ENCODE results near the gene GYPB.
"Not testable (repeated sequence)": the region's sequence is repeated elsewhere in the genome, so short reads cannot be mapped to it uniquely, and the experiment has no call there.

Gene GYPB

GRCh38 chr4:144017271-144017670, 1.9 kb downstream of the GYPB start:
- H3K4me3 ChIP-seq (ENCODE audit: low read length); DNase-seq (ENCODE audit: low read depth, low spot score): not testable (repeated sequence)

GRCh38 chr4:144016057-144016605, 3.0 kb downstream of the GYPB start:
- not testable (repeated sequence) for DNase-seq (ENCODE audit: low read depth, low spot score); H3K4me3 ChIP-seq (ENCODE audit: low read length)

GRCh38 chr4:144014808-144015207, 4.4 kb downstream of the GYPB start:
- no peak for DNase-seq (ENCODE audit: low read depth, low spot score)
- H3K4me3 ChIP-seq (ENCODE audit: low read length) = no peak overlapping the region

- DNase-seq (ENCODE audit: low read depth, low spot score); H3K4me3 ChIP-seq (ENCODE audit: low read length): not testable (repeated sequence)
Observed at GRCh38 chr4:144008602-144009001, 10.6 kb downstream of the GYPB start.

GRCh38 chr4:144007960-144008359, 11.2 kb downstream of the GYPB start:
- DNase-seq (ENCODE audit: low read depth, low spot score); H3K4me3 ChIP-seq (ENCODE audit: low read length): not testable (repeated sequence)

GRCh38 chr4:144006200-144006803, 12.9 kb downstream of the GYPB start:
- not testable (repeated sequence) for DNase-seq (ENCODE audit: low read depth, low spot score); H3K4me3 ChIP-seq (ENCODE audit: low read length)

GRCh38 chr4:144005558-144005953, 13.6 kb downstream of the GYPB start:
- DNase-seq (ENCODE audit: low read depth, low spot score); H3K4me3 ChIP-seq (ENCODE audit: low read length): not testable (repeated sequence)

- DNase-seq (ENCODE audit: low read depth, low spot score); H3K4me3 ChIP-seq (ENCODE audit: low read length): not testable (repeated sequence)
Observed at GRCh38 chr4:144004868-144005557, 14.2 kb downstream of the GYPB start.

GRCh38 chr4:144003890-144004265, 15.3 kb downstream of the GYPB start:
- H3K4me3 ChIP-seq (ENCODE audit: low read length); DNase-seq (ENCODE audit: low read depth, low spot score): not testable (repeated sequence)

- not testable (repeated sequence) for DNase-seq (ENCODE audit: low read depth, low spot score); H3K4me3 ChIP-seq (ENCODE audit: low read length)
Observed at GRCh38 chr4:144003205-144003889, 15.8 kb downstream of the GYPB start.

GRCh38 chr4:144000331-144000995, 18.7 kb downstream of the GYPB start:
- H3K4me3 ChIP-seq (ENCODE audit: low read length); DNase-seq (ENCODE audit: low read depth, low spot score): not testable (repeated sequence)

- DNase-seq (ENCODE audit: low read depth, low spot score); H3K4me3 ChIP-seq (ENCODE audit: low read length): not testable (repeated sequence)
Observed at GRCh38 chr4:143996193-143996592, 23.0 kb downstream of the GYPB start.

GRCh38 chr4:143991761-143992160, 27.4 kb downstream of the GYPB start:
- not testable (repeated sequence) for DNase-seq (ENCODE audit: low read depth, low spot score); H3K4me3 ChIP-seq (ENCODE audit: low read length)

- H3K4me3 ChIP-seq (ENCODE audit: low read length); DNase-seq (ENCODE audit: low read depth, low spot score): not testable (repeated sequence)
Observed at GRCh38 chr4:143990717-143991116, 28.5 kb downstream of the GYPB start.

- no peak overlapping the region for H3K4me3 ChIP-seq (ENCODE audit: low read length)
- DNase-seq (ENCODE audit: low read depth, low spot score) = no peak
Observed at GRCh38 chr4:143986180-143986579, 33.0 kb downstream of the GYPB start.

- peak; percentile 5 for DNase-seq (ENCODE audit: low read depth, low spot score)
- H3K4me3 ChIP-seq (ENCODE audit: low read length) = not testable (repeated sequence)
Observed at GRCh38 chr4:143980776-143981175, 38.4 kb downstream of the GYPB start.

GRCh38 chr4:143975527-143975926, 43.7 kb downstream of the GYPB start:
- not testable (repeated sequence) for H3K4me3 ChIP-seq (ENCODE audit: low read length)
- peak; percentile 55 for DNase-seq (ENCODE audit: low read depth, low spot score)

- not testable (repeated sequence) for H3K4me3 ChIP-seq (ENCODE audit: low read length); DNase-seq (ENCODE audit: low read depth, low spot score)
Observed at GRCh38 chr4:143974021-143974420, 45.2 kb downstream of the GYPB start.

GRCh38 chr4:143961075-143961474, 58.1 kb downstream of the GYPB start:
- DNase-seq (ENCODE audit: low read depth, low spot score) = peak; percentile 44
- H3K4me3 ChIP-seq (ENCODE audit: low read length) = no peak overlapping the region
